Gastroesophageal sphincter (tissue), 4 donors: Measurements from ENCODE around the gene HTRA1. TPM values are rescaled to one million over a fixed set of nuclear protein-coding genes. Genes with fewer than 3 reads are reported as not detected.
A peak's percentile ranks its signal among the peaks of the same experiment; 100 is the strongest.

ENCODE experiments used
- ATAC-seq: fragments of 150-250 bp; one replicate; pipeline ENCODE4 v1.9.1; 2016; ENCODE audit warnings: mild to moderate bottlenecking, moderate library complexity
- H3K27ac ChIP-seq, 4 donors: fragments of 200-600 bp; sonication (generic) in 3 of 4; 1 replicate in 3 of 4; 2 replicates in 1 of 4; pipeline ENCODE4 v1.5.1; 2016 to 2019
- H3K27me3 ChIP-seq: fragments of 200-600 bp; sonication (generic); one replicate; pipeline ENCODE4 v1.5.1; 2019
- H3K36me3 ChIP-seq, 2 donors: fragments of 200-600 bp; sonication (generic); one replicate each; pipeline ENCODE4 v1.5.1; 2019; ENCODE audit warnings: control low read depth in 1 of 2
- H3K4me1 ChIP-seq, 3 donors: fragments of 200-600 bp; sonication (generic); 1 replicate in 2 of 3; 2 replicates in 1 of 3; pipeline ENCODE4 v1.5.1; 2016 to 2019; ENCODE audit warnings: control low read depth in 2 of 3
- H3K4me3 ChIP-seq, 2 donors: fragments of 200-600 bp; sonication (generic); one replicate each; pipeline ENCODE4 v1.5.1; 2019; ENCODE audit warnings: mild to moderate bottlenecking in 1 of 2, moderate library complexity in 1 of 2
- H3K9me3 ChIP-seq, 3 donors: fragments of 200-600 bp; sonication (generic); one replicate each; pipeline ENCODE4 v1.5.1; 2017 to 2019; ENCODE audit warnings: control low read depth in 2 of 3
- EP300 ChIP-seq: sonication (generic); formaldehyde crosslinking; IDR thresholded peaks from one replicate; pipeline ENCODE4 v1.6.1; 2017; ENCODE audit warnings: antibody characterized with exemption, mild to moderate bottlenecking
- POLR2A ChIP-seq, 2 donors: fragments of 450-650 bp; IDR thresholded peaks; one replicate each; pipeline ENCODE4 v1.6.1; 2017; ENCODE audit warnings: antibody characterized with exemption in 2 of 2, mild to moderate bottlenecking in 2 of 2, moderate library complexity in 1 of 2
- POLR2AphosphoS5 ChIP-seq: sonication (generic); formaldehyde crosslinking; IDR thresholded peaks from one replicate; pipeline ENCODE4 v1.6.1; 2017; ENCODE audit warnings: antibody characterized with exemption
- WGBS, 2 donors: methylation state at CpG; one replicate each; pipeline ENCODE4 v1.1.5; 2018; ENCODE audit warnings: low coverage in 1 of 2; 5-methylcytosine and 5-hydroxymethylcytosine counted together
- total RNA-seq, 4 donors: library from RNA; depleted of rRNA; stranded (reverse); fragments of >200 nt; gene quantifications; one replicate each; pipeline ENCODE4 v1.1.0, GENCODE V29; 2016
- TF ChIP-seq, protein P1 (sequence below), 4 experiments: fragments of 200-600 bp in 2 of 4; fragments of 450-650 bp in 2 of 4; sonication (generic) in 1 of 4; IDR thresholded peaks; one replicate each; pipeline ENCODE4 v1.5.1; 2017 to 2019; ENCODE audit warnings: antibody characterized with exemption in 4 of 4, mild to moderate bottlenecking in 2 of 4, moderate library complexity in 2 of 4

Gene HTRA1
- total RNA-seq, 4 donors from 2014 or later, result 107 to 137 (median 111) TPM

DNA sequence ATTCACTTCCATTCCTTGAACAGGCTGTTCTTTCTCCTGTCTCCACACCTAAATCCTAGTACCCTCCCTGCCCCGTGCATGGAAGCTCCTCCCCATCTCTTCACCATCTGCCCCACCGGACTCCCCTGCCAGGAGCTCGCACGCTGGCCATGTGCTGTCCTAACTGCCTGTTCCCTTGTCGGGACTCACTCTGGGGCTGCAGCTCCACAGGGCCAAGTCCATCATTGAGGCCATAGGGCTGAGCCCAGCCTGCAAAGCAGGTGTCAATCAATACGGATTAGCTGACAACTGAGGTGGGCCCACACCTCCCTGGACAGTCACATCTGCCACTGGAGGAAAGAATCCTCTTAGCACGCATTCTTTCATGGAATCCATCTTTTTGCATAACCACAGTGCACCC is 57.8 kb downstream of the HTRA1 start:
- WGBS, 2 donors, result 76 to 78% methylated on average over 4 to 5 of the region's 7 CpGs
- peaks cover 0 to 12% (median 0%) of the 10 kb centered on the region in 3 donors for H3K4me1 ChIP-seq
- H3K27ac ChIP-seq, result no peak overlapping the region
- peaks cover 0 to 44% of the 10 kb centered on the region in 2 donors for H3K36me3 ChIP-seq
- ATAC-seq, result no peak
- no peaks in the 10 kb centered on the region for H3K9me3 ChIP-seq
- no peak for TF ChIP-seq POLR2A (IDR thresholded peaks at IDR 0.05)
- TF ChIP-seq POLR2AphosphoS5, result no peak
- TF ChIP-seq EP300, result no peak
- TF ChIP-seq, protein P1, sequence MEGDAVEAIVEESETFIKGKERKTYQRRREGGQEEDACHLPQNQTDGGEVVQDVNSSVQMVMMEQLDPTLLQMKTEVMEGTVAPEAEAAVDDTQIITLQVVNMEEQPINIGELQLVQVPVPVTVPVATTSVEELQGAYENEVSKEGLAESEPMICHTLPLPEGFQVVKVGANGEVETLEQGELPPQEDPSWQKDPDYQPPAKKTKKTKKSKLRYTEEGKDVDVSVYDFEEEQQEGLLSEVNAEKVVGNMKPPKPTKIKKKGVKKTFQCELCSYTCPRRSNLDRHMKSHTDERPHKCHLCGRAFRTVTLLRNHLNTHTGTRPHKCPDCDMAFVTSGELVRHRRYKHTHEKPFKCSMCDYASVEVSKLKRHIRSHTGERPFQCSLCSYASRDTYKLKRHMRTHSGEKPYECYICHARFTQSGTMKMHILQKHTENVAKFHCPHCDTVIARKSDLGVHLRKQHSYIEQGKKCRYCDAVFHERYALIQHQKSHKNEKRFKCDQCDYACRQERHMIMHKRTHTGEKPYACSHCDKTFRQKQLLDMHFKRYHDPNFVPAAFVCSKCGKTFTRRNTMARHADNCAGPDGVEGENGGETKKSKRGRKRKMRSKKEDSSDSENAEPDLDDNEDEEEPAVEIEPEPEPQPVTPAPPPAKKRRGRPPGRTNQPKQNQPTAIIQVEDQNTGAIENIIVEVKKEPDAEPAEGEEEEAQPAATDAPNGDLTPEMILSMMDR (IDR thresholded peaks at IDR 0.05), result no peak
- no peak overlapping the region for H3K4me3 ChIP-seq
- no peaks in the 10 kb centered on the region for H3K27me3 ChIP-seq

GRCh38 chr10:122519873-122520272 is 58.5 kb downstream of the HTRA1 start:
- WGBS, 2 donors, result 83 to 93% methylated on average over 1 to 12 of the region's 15 CpGs
- Histone ChIP-seq H3K27me3 (no peaks in the 10 kb centered on the region), H3K36me3 (peaks cover 0 to 37% of the 10 kb centered on the region in 2 donors), H3K27ac (no peak overlapping the region), H3K4me3 (no peak overlapping the region), H3K9me3 (no peaks in the 10 kb centered on the region), H3K4me1 (peaks cover 0 to 6% (median 0%) of the 10 kb centered on the region in 3 donors)
- TF ChIP-seq, protein P1 (IDR thresholded peaks at IDR 0.05), result no peak
- TF ChIP-seq POLR2AphosphoS5 (no peak), EP300 (no peak), POLR2A (IDR thresholded peaks at IDR 0.05) (no peak)
- ATAC-seq, result no peak

DNA sequence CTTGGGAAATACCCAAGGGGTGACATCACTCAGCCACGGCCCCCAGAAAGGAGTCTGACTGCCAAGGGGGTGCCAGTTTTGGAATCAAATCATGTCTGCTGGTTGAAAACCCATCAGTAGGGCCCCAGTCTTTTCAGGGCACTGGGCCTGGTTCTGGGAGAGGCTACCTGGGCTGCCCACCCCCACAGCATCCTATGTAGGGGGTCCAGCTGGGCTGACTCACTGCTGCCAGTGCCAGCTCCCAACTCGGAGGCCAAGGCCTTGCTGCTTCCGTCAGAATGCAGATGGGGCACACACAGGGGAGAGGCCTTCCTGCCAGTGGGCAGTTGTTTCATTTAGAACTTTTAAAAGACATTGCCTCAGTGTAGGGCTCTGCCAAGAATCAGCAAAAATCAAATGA is 59.7 kb downstream of the HTRA1 start:
- no peak overlapping the region for H3K4me3 ChIP-seq
- H3K36me3 ChIP-seq, result peaks cover 0 to 26% of the 10 kb centered on the region in 2 donors
- 100% methylated on average over 1 of the region's 3 CpGs; no CpG with 5 or more reads in 1 of the 2 donors for WGBS, 2 donors
- H3K27me3 ChIP-seq, result no peaks in the 10 kb centered on the region
- H3K9me3 ChIP-seq, result no peaks in the 10 kb centered on the region
- no peak overlapping the region for H3K27ac ChIP-seq
- ATAC-seq, result no peak
- H3K4me1 ChIP-seq, result no peaks in the 10 kb centered on the region
- TF ChIP-seq EP300, result no peak

GRCh38 chr10:122524811-122525210 is 63.5 kb downstream of the HTRA1 start:
- no peaks in the 10 kb centered on the region for H3K9me3 ChIP-seq
- H3K36me3 ChIP-seq, result no peaks in the 10 kb centered on the region
- TF ChIP-seq, protein P1 (IDR thresholded peaks at IDR 0.05), result no peak
- no peak for TF ChIP-seq EP300
- no peak for TF ChIP-seq POLR2AphosphoS5
- TF ChIP-seq POLR2A (IDR thresholded peaks at IDR 0.05), result no peak
- H3K27me3 ChIP-seq, result no peaks in the 10 kb centered on the region
- WGBS, 2 donors, result 100% methylated on average over 3 of the region's 3 CpGs; no CpG with 5 or more reads in 1 of the 2 donors
- H3K4me1 ChIP-seq, result no peaks in the 10 kb centered on the region
- no peak for ATAC-seq
- H3K4me3 ChIP-seq, result no peak overlapping the region
- no peak overlapping the region for H3K27ac ChIP-seq

DNA sequence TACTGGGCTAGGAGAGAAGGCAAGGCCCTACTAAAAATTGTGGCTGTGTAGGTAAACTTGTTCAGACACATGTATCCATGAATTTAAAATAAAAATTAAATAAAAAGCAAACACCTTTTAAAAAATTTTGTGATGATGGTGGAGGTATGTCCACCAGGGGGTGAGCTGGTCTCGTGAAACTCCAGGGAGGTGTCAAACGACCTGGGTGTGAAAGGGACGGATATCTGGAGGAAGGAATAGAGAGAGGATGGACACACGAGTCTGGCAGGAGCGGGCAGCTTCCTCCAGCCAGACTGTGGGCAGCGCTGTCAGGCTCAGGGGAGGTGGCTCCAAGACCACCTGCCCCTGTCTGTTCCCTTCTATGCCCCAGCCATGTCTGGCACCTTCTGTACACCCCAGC is 64.4 kb downstream of the HTRA1 start:
- Histone ChIP-seq H3K36me3 (no peaks in the 10 kb centered on the region), H3K4me3 (no peak overlapping the region), H3K4me1 (no peaks in the 10 kb centered on the region), H3K9me3 (no peaks in the 10 kb centered on the region), H3K27ac (no peak overlapping the region), H3K27me3 (no peaks in the 10 kb centered on the region)
- TF ChIP-seq POLR2A (IDR thresholded peaks at IDR 0.05), result no peak
- TF ChIP-seq, protein P1 (IDR thresholded peaks at IDR 0.05), result peak in 2 of 4 experiments; percentile 7 to 31
- no peak for ATAC-seq
- WGBS, 2 donors, result 39 to 61% methylated on average over 6 of the region's 6 CpGs
